ENCODE data around the gene COLEC12.

COLEC12 gene

GRCh38 chr18:506801-507200 is 6.3 kb upstream of the COLEC12 start:
- H3K36me3 ChIP-seq (ENCODE audit: control insufficient read depth in 2 of 2, insufficient read depth in 1 of 2, low read length in 2 of 2), result no peaks in the 10 kb centered on the region
- H3K27ac ChIP-seq (ENCODE audit: extremely low read depth, low read depth, low read length), result no peak overlapping the region
- ChIA-PET POLR2A (no interaction called here), CTCF (interaction anchor here (0.6 to 2.5 kb wide), 3 partner anchors 11 to 112 kb away, joined by 3 to 17 read pairs (median 9); no protein-coding TSS in a partner anchor)
- H3K9me3 ChIP-seq (ENCODE audit: control insufficient read depth, insufficient read depth, low read depth, low read length), result no peaks in the 10 kb centered on the region
- no peaks in the 10 kb centered on the region for H3K4me1 ChIP-seq (ENCODE audit: control insufficient read depth, insufficient read depth, low read length)
- H3K4me3 ChIP-seq (ENCODE audit: low read depth, low read length), result no peak overlapping the region
- TF ChIP-seq ZNF555 (tag by site-specific recombination; conservative IDR thresholded peaks at IDR 0.05), result no peak
- TF ChIP-seq RBAK (tag by site-specific recombination; IDR thresholded peaks at IDR 0.05), result no peak
- no peak for TF ChIP-seq ZNF302 (tag by site-specific recombination; IDR thresholded peaks at IDR 0.05; ENCODE audit: low read depth)
- TF ChIP-seq ZNF629 (tag by site-specific recombination; IDR thresholded peaks at IDR 0.05), result no peak
- TF ChIP-seq ZNF843 (tag by site-specific recombination; IDR thresholded peaks at IDR 0.05), result no peak
- no peak for TF ChIP-seq ZBTB44 (tag by site-specific recombination; IDR thresholded peaks at IDR 0.05)
- no peak for TF ChIP-seq ZEB2 (tag by site-specific recombination; IDR thresholded peaks at IDR 0.05)
- TF ChIP-seq ZNF19 (tag by site-specific recombination; IDR thresholded peaks at IDR 0.05; ENCODE audit: low read depth), result no peak
- no peak for TF ChIP-seq PRDM10 (tag by site-specific recombination; IDR thresholded peaks at IDR 0.05)
- TF ChIP-seq ZNF473 (tag by site-specific recombination; IDR thresholded peaks at IDR 0.05), result no peak
- no peak for TF ChIP-seq ZNF274 (IDR thresholded peaks at IDR 0.05; ENCODE audit: low read length)
- TF ChIP-seq ZNF274 (tag by site-specific recombination; IDR thresholded peaks at IDR 0.05; ENCODE audit: borderline replicate concordance), result no peak

GRCh38 chr18:506264-506663 is 5.8 kb upstream of the COLEC12 start:
- POLR2A ChIA-PET, result no interaction called here
- H3K9me3 ChIP-seq (ENCODE audit: control insufficient read depth, insufficient read depth, low read depth, low read length), result no peaks in the 10 kb centered on the region
- no peak overlapping the region for H3K4me3 ChIP-seq (ENCODE audit: low read depth, low read length)
- H3K27ac ChIP-seq (ENCODE audit: extremely low read depth, low read depth, low read length), result no peak overlapping the region
- CTCF ChIA-PET, result interaction anchor here (0.6 to 2.5 kb wide), 3 partner anchors 10 to 212 kb away, joined by 3 to 17 read pairs (median 9); no protein-coding TSS in a partner anchor
- no peaks in the 10 kb centered on the region for H3K4me1 ChIP-seq (ENCODE audit: control insufficient read depth, insufficient read depth, low read length)
- H3K36me3 ChIP-seq (ENCODE audit: control insufficient read depth in 2 of 2, insufficient read depth in 1 of 2, low read length in 2 of 2), result no peaks in the 10 kb centered on the region
- TF ChIP-seq ZSCAN5A (tag by site-specific recombination; IDR thresholded peaks at IDR 0.05) (no peak), ZNF248 (tag by site-specific recombination; IDR thresholded peaks at IDR 0.05) (no peak), ZNF133 (tag by site-specific recombination; IDR thresholded peaks at IDR 0.05) (no peak), PBX3 (CRISPR knock-in tag; IDR thresholded peaks at IDR 0.05) (no peak), SP3 (tag by site-specific recombination; IDR thresholded peaks at IDR 0.05) (no peak), FEZF1 (tag by site-specific recombination; IDR thresholded peaks at IDR 0.05) (no peak), ZBTB6 (tag by site-specific recombination; IDR thresholded peaks at IDR 0.05) (no peak), ZNF155 (tag by site-specific recombination; IDR thresholded peaks at IDR 0.05) (no peak), ZBTB26 (tag by site-specific recombination; optimal IDR thresholded peaks at IDR 0.05) (no peak), ZNF658 (tag by site-specific recombination; IDR thresholded peaks at IDR 0.05) (no peak), ZNF580 (tag by site-specific recombination; IDR thresholded peaks at IDR 0.05) (no peak), ZNF366 (tag by site-specific recombination; conservative IDR thresholded peaks at IDR 0.05) (no peak), ZNF292 (tag by site-specific recombination; IDR thresholded peaks at IDR 0.05; ENCODE audit: borderline replicate concordance, low read depth) (no peak), ZFP69B (tag by site-specific recombination; IDR thresholded peaks at IDR 0.05) (no peak)

Measured in HEK293 (cell line).